ENCODE results near the gene UBLCP1.
"Not testable (repeated sequence)": the region's sequence is repeated elsewhere in the genome, so short reads cannot be mapped to it uniquely, and the experiment has no call there.

- not testable (repeated sequence) for TF ChIP-seq CTCF (IDR thresholded peaks at IDR 0.05; ENCODE audit: poor library complexity); EZH2 (IDR thresholded peaks at IDR 0.05; ENCODE audit: borderline replicate concordance); EZH2phosphoT487 (IDR thresholded peaks at IDR 0.05; ENCODE audit: low read depth, severe bottlenecking, unreplicated experiment)
Measured at GRCh38 chr5:159266764-159267163, 3.7 kb downstream of the UBLCP1 start.

Measured in hepatocyte (in vitro differentiated cells).